ENCODE results near the gene NUDT3. TPM values are rescaled to one million over a fixed set of nuclear protein-coding genes. Genes with fewer than 3 reads are reported as not detected.

NUDT3 gene
- total and polyA plus RNA-seq, 2 experiments from 2014 or later: 8.1 to 11.5 TPM

DNA sequence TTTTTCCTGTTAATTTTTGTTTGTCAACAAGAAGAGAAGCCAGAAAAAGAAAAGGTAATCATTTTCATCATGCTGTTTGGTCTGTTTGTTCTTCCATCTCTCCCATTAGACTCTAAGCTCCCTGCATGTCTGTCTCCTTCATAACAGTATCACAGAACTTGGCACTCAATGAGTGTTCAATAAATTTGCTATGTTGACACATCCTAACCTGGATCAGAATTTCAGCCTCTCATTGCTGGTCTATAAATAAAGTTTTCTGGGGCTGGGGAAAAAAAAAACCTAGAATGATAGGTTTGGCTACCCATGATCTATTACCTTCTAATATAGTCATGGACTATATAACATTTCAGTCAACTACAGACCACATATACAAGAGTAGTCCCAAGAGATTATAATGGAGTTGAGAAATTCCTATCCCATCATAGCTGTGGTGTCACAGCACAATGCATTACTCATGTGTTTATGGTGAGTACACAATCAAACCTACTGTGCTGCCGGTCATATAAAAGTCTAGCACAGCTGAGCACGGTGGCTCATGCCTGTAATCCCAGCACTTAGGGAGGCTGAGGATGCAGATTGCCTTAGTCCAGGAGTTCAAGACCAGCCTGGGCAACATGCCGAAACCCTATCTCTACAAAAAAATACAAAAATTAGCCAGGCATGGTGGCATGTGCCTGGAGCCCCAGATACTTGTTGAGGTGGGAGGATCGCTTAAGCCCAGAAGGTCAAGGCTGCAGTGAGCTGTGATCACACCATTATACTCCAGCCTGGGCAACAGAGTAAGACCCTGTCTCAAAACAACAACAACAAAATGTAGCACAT lies 5.9 kb downstream of the NUDT3 start:
- Histone ChIP-seq H3K4me3 (no peak overlapping the region), H3K9ac (no peak overlapping the region), H3F3A (ENCODE audit: insufficient read depth) (peaks cover 39% of the 10 kb centered on the region), H3K9me3 (ENCODE audit: low read depth) (no peaks in the 10 kb centered on the region), H3K9me2 (ENCODE audit: insufficient read depth) (no peaks in the 10 kb centered on the region), H3K27ac (peak overlapping the region; percentile 39), H2AFZ (no peak overlapping the region), H3K4me2 (ENCODE audit: unreplicated experiment) (no peak overlapping the region), H3K79me2 (ENCODE audit: insufficient read depth) (peaks cover 100% of the 10 kb centered on the region), H4K20me1 (ENCODE audit: insufficient read depth) (peaks cover 7% of the 10 kb centered on the region; the same call in 1 of the 2 replicates), H3K27me3 (replicated peaks; ENCODE audit: insufficient read depth) (no peaks in the 10 kb centered on the region), H3K4me1 (ENCODE audit: insufficient read depth) (peaks cover 23% of the 10 kb centered on the region), H3K36me3 (ENCODE audit: low read depth) (no peaks in the 10 kb centered on the region)
- DNase-seq: peak; percentile 93
- WGBS, 2 experiments (ENCODE audit: low coverage in 1 of 2, low lambda C conversion rate in 2 of 2, missing lambda C conversion rate in 2 of 2): 56 to 57% methylated on average over 4 of the region's 4 CpGs
- TF ChIP-seq EZH2phosphoT487 (IDR thresholded peaks at IDR 0.05; ENCODE audit: insufficient read depth, low read depth) (0 out of 2 replicates have a peak, but pooled peaks have one; percentile 64), EZH2 (IDR thresholded peaks at IDR 0.05; ENCODE audit: insufficient read depth, poor library complexity, severe bottlenecking) (no peak)
- in situ Hi-C loops (cut with MboI): loop anchor here (10.0 kb wide), 1 partner anchor 132 kb away; no protein-coding TSS in a partner anchor

DNA sequence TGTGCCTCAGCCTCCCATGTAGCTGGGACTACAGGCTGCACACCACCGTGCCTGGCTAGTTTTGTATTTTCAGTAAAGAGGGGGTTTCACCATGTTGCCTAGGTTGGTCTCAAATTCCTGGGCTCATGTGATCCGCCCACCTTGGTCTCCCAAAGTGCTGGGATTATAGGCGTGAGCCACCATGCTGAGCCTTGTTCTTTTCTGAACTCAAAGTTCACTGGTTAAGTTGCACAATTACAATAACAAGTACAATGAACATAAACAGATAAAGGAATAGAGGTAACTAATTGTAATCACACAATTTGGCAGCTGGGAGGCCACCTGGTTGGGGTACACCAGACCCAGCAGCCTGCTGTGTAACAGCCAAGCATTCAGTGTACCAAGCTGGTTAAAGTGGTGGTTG lies 6.7 kb downstream of the NUDT3 start:
- TF ChIP-seq EZH2 (IDR thresholded peaks at IDR 0.05; ENCODE audit: insufficient read depth, poor library complexity, severe bottlenecking) (no peak), EZH2phosphoT487 (IDR thresholded peaks at IDR 0.05; ENCODE audit: insufficient read depth, low read depth) (no peak)
- in situ Hi-C loops (cut with MboI): loop anchor here (10.0 kb wide), 1 partner anchor 131 kb away; no protein-coding TSS in a partner anchor
- no peak overlapping the region for H3K9ac ChIP-seq

DNA sequence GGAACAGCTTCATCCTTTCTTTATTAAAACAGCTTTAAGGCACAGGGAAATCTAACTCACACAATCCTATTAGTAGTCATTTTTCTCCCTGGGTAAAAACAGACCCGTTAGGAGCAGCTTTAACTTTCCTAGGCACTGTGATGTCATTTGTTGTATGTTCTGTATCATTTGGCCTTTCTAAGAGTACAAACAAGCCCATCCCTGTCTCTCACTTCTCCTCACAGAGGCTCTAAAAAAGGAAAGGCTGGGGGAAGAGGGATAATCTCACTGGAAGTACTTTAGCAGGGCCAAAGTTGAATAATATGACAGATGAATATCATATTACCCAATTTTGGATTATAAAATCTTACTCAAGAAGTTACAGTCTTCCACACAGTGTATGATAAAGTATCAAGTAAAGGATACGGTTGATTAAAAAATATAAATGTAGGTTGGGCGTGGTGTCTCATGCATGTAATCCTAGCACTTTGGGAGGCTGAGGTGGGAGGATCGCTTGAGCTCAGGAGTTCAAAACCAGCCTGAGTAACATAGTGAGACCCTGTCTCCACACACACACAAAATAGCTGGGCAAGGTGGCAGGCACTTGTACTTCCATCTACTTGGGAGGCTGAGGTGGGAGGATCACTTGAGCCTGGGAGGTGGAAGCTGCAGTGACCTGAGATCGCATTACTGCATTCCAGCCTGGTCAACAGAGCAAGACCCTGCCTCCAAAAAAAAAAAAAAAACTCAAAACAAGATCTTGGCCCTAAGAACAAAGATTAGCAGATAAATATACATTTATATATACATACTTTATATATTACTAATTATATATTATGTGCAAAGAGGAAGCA lies 7.9 kb downstream of the NUDT3 start:
- H3K27ac ChIP-seq: peak overlapping the region; percentile 67
- H3K36me3 ChIP-seq (ENCODE audit: low read depth): no peaks in the 10 kb centered on the region
- in situ Hi-C loops (cut with MboI): loop anchor here (10.0 kb wide), 1 partner anchor 130 kb away; no protein-coding TSS in a partner anchor
- peaks cover 34% of the 10 kb centered on the region for H3F3A ChIP-seq (ENCODE audit: insufficient read depth)
- H3K27me3 ChIP-seq (replicated peaks; ENCODE audit: insufficient read depth): no peaks in the 10 kb centered on the region
- H3K4me1 ChIP-seq (ENCODE audit: insufficient read depth): peaks cover 22% of the 10 kb centered on the region
- no peak for DNase-seq
- H3K9me3 ChIP-seq (ENCODE audit: low read depth): no peaks in the 10 kb centered on the region
- H3K9me2 ChIP-seq (ENCODE audit: insufficient read depth): no peaks in the 10 kb centered on the region
- H3K4me2 ChIP-seq (ENCODE audit: unreplicated experiment): no peak overlapping the region
- no peak overlapping the region for H2AFZ ChIP-seq
- peaks cover 100% of the 10 kb centered on the region for H3K79me2 ChIP-seq (ENCODE audit: insufficient read depth)
- H3K4me3 ChIP-seq: no peak overlapping the region
- WGBS, 2 experiments (ENCODE audit: low coverage in 1 of 2, low lambda C conversion rate in 2 of 2, missing lambda C conversion rate in 2 of 2): 82 to 84% methylated on average over 5 of the region's 5 CpGs
- H3K9ac ChIP-seq: no peak overlapping the region
- no peak for TF ChIP-seq EZH2phosphoT487 (IDR thresholded peaks at IDR 0.05; ENCODE audit: insufficient read depth, low read depth)
- TF ChIP-seq EZH2 (IDR thresholded peaks at IDR 0.05; ENCODE audit: insufficient read depth, poor library complexity, severe bottlenecking): no peak
- H4K20me1 ChIP-seq (ENCODE audit: insufficient read depth): peaks cover 7% of the 10 kb centered on the region; the same call in 1 of the 2 replicates

More for the DNA sequence above, 6.7 kb downstream of the NUDT3 start:
- H3K4me3 ChIP-seq: no peak overlapping the region
- DNase-seq: no peak
- no peaks in the 10 kb centered on the region for H3K9me2 ChIP-seq (ENCODE audit: insufficient read depth)
- H3K27ac ChIP-seq: no peak overlapping the region
- H3K9me3 ChIP-seq (ENCODE audit: low read depth): no peaks in the 10 kb centered on the region
- H3K4me2 ChIP-seq (ENCODE audit: unreplicated experiment): no peak overlapping the region
- H2AFZ ChIP-seq: no peak overlapping the region
- WGBS, 2 experiments (ENCODE audit: low coverage in 1 of 2, low lambda C conversion rate in 2 of 2, missing lambda C conversion rate in 2 of 2): 96 to 98% methylated on average over 3 of the region's 3 CpGs
- peaks cover 26% of the 10 kb centered on the region for H3K4me1 ChIP-seq (ENCODE audit: insufficient read depth)
- H4K20me1 ChIP-seq (ENCODE audit: insufficient read depth): peaks cover 7% of the 10 kb centered on the region; the same call in 1 of the 2 replicates
- no peaks in the 10 kb centered on the region for H3K27me3 ChIP-seq (replicated peaks; ENCODE audit: insufficient read depth)
- peaks cover 100% of the 10 kb centered on the region for H3K79me2 ChIP-seq (ENCODE audit: insufficient read depth)
- H3F3A ChIP-seq (ENCODE audit: insufficient read depth): peaks cover 37% of the 10 kb centered on the region
- H3K36me3 ChIP-seq (ENCODE audit: low read depth): no peaks in the 10 kb centered on the region
